ENCODE measurements around the gene PSTPIP2.

- TF ChIP-seq CTCF (IDR thresholded peaks at IDR 0.05; ENCODE audit: extremely low read depth in 1 of 2, insufficient read depth in 1 of 2, low read depth in 1 of 2, low read length in 2 of 2) (no peak), GATA2 (IDR thresholded peaks at IDR 0.05; ENCODE audit: insufficient read depth, insufficient read length, low read depth, low read length) (no peak), POLR2AphosphoS5 (IDR thresholded peaks at IDR 0.05; ENCODE audit: insufficient read depth, low read depth, low read length) (no peak), POLR2A (IDR thresholded peaks at IDR 0.05; ENCODE audit: low read depth, low read length) (no peak), EZH2 (IDR thresholded peaks at IDR 0.05; ENCODE audit: borderline replicate concordance, low read depth, low read length, severe bottlenecking) (no peak), FOS (IDR thresholded peaks at IDR 0.05; ENCODE audit: borderline replicate concordance, insufficient read depth, low read length) (no peak)
These were observed 24.7 kb upstream of the PSTPIP2 start for GRCh38 chr18:46096651-46097300.

Data from endothelial cell of umbilical vein (primary cell).